Stimulated activated naive CD4-positive, alpha-beta T cell treated with Interleukin-2 at 50 U/mL for 16 hours (primary cell): ENCODE data around the gene ZC2HC1B.

Source experiments
- DNase-seq: peaks from one replicate; lab custom pipeline; 2025; lab: John Stamatoyannopoulos, UW

Gene ZC2HC1B

DNA sequence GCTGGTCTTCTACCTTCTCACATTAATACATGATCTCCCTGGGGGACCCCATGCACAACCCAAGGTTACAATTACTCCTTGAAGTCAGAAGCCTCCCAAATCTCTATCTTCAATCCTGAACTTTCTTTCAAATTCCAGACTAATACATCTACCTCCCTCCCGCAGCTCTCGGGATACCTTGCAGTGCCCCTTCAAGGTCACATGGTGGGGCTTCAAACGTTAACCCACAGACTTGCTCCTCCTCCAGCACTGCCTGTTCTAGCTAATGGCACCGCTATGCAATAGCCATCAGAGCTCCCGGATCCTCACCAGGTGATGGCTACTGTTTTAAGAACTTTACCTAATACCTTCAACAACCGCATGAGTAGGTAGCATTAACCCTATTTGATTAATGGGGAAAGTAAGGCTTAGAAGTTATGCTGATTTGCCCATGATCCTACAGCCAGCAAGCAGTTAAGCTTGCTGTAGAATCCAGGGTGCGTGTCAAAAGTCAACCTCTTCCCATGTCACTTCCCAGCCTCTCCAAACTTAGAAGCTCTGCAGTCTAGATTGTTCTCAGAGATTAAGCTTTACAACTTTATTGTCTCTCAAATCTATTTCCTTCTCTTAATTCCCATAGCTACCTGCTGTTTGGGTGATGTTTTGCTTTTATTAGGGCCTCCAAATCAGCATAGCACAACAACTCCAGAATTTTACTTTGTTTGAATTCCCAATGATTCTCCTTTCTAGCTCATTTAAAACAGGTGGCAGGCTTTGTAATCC is 99.1 kb downstream of the ZC2HC1B start:
- no peak for DNase-seq

DNA sequence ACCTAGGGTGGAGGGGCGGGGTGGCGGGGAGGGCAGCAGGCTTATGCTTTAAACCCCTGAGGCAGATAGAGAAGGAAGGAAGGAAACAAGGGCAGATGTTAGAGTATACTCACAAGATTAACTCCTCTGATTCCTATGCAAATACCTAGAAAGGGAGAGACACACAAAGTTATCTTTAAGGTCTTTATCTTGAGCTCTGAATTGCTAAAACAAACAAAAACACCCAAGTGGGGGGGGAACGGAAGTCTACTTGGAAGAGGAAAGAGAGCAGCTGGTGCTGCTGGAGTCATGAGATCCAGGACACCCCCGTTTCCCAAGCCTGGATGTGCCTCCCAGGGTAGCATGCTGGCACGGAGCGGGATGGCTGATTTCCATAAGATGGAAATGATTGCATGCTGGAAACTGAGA is 100.4 kb downstream of the ZC2HC1B start:
- DNase-seq = no peak

DNA sequence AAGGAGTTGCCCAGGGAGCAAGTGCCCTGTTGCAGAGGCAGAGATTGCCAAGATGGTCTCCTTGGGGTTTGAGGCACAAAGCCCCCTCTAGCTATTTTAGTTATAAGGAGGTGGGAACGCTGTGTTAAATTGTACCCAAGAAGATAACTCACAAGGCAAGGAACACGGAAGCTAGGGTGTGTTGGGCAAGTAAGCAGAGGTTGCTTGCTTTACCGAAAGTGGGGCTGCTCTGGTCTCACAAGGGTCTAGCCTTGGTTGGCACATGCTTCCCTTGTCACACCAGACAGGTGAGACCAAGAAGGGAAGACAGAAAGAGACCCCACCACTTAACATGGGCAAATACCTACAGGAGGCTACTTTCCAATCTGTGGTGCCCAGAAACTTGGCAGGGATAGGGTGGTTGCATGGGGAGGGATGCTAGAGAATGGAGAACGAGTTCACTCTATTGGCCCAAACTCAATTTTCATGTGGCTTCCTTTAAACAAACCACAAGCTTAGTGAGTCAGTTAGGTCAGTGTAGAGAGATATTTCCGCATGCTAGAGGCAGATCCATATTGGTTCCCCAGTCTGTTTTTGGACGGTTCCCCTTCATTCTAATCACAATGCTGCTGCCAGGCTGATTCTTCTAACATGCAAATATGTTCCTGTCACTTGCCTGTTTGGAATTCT is 101.4 kb downstream of the ZC2HC1B start:
- no peak for DNase-seq

DNA sequence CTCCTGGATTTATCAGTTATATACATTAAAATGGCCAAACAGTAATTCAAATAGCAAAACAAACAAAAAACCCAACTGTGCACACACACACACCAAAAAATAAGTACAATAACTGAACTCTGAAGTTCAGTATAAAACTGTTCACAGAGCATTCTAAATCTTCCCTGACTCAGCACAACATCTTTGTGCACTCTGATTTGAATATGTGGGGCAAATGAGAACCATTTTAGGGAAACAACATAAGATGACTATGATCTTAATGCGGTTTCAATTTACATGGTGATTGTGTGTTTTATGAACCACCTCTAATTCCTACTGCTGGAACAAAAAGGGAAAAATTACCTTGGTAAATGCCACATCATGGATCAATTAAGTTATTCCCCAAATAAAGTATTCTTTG is 102.0 kb downstream of the ZC2HC1B start:
- DNase-seq = no peak

DNA sequence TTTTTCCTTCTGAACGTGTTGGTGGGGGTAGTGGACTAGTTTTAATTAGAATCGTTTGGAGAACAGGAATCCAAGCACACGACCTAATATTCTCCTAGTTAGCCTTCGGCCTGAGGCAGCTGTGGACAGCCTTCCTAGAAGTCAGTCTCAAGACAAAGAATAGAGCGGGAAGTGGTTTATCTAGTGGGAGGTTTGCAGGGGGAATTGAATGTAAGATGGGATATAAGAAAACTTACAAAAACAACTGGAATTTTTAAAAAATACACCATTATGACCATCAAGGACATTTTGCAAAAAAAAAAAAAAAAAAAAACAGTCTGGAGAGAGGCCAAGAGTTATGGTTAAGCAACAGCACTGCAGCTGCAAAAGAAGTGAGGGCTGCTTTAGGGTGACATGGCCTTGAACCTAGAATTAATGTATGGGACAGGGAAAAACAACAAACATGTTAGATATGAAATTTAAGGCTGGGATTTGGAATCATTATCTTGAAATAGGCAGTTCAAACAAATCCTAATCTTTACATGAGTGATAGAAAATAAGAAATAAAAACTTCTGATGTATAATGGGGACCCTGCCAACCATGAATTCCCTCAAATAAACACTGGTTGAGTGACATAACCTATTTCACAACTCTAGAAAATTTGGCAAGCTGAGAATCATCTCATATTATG is 103.6 kb downstream of the ZC2HC1B start:
- no peak for DNase-seq

DNA sequence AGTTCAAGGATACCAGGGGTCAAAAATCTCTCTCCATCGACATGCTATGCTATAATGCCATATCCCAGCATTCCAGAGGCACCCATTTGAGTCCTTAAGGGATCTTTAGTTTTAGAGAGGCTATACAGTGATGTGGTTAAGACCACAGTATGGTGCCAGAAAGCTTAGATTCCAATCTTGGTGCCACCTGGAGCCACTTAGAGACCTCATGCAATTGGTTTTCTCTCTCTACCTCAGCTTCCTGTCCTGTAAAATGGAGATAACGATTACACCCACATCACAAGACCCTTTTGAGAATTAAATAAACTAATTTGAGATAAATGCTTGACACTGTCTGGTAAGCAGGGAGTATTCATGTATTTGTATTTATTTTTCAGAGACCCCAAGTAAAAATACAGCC is 104.8 kb downstream of the ZC2HC1B start:
- DNase-seq = no peak

DNA sequence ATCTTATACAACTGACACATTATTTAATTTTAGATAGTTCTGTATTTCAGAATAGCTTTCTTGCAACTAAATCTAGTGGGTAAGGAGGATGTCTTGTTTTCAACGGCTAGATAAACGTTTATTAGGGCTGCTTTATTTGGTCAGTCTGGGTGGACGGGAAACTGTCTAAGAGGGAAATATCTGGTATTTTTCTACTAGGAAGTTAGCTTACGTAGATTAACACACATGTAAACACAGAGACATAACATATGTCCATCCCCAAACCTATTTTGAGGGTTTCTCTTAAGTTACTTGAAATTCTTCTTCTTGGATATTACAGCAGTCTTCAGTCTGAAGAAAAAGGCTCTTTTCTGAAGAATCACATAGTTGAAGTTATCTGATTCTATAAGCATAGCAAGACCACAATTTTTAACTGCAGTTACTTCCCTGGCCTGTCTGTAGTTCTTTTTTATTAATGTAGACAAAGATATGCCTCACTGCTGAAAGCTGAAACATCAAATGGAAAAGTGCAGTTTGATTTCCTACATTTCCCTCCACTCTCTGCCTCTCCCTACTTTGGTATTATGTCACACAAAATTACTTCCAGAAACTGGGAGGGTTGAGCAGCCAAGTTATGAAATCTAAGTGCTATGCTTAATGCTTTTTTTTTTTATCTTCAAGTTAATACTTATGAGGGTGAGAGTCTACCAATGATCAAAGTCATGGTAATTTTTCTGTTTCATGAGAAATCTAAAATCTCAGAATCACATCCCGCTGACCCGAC is 106.4 kb downstream of the ZC2HC1B start:
- DNase-seq = no peak

DNA sequence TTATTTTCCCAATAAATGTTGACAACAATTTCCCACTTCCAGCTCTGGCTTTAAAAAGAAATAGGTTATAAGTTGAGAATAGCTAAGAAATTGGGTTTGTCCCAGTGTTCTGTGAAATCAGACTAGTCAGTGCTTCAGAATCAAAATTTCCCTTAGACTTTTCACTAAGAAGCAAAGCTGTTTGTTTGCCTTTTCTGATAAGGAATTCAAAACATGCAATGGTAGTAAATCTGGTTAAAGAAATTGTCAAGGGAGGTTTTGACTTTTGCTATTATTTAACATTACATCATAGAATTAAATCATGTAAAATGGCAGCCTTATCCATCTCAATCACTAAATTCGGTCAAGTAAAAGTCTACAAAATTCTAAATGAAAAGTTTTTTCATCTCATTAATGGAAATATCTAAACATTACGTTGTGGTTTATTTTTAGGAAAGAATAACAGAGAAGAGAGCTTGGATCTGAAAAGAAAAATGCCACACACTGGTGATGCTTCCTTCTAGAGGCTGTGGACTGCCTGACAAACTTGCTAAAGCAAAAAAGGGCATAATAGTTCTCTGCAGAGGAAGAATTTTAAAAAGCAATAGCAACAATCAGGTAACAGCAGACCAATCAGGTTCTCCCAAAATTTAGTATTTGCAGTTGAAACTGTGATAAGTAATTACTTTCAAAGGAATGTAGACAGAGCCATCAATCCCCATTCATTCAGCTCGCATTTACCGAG is 107.4 kb downstream of the ZC2HC1B start:
- DNase-seq = no peak

DNA sequence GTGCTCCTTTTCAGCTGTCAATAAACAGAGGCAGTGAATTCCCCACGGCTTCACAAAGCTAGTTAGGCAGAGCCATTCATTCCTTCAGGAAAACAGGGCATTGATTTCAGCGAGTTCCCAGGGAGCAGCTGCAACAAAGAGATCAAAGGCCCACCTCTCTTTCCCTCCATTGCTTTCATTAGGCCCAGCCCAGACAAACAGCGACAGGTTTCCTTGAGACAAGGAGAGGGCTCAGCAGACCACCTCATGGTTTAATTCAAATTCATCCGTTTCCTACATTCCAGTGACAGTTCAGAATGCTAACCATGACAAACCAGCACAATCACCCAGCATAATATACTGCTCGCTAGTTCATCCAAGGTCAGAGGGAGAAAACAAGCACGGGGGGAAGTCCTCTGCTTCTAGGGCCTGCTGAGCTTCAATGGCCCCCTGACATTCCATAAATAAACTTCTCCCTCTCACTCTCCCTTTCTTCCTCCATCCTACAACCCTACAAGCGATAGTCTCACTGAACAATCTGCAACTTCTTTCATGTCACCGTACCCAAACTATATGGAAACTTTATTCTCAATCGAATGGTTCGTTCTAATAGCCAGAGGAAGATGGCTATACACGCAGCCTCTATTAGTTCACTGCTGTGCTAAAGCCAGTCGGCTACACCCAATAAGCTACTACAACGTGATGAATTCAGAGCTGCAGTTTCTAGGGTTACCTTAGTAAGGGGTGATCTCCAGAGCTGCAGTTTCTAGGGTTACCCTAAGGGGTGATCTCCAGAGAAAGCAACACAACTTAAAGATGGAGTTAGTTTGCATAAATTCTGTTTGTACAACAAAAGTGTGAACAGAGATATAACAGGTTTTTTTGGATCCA is 109.1 kb downstream of the ZC2HC1B start:
- DNase-seq = no peak

DNA sequence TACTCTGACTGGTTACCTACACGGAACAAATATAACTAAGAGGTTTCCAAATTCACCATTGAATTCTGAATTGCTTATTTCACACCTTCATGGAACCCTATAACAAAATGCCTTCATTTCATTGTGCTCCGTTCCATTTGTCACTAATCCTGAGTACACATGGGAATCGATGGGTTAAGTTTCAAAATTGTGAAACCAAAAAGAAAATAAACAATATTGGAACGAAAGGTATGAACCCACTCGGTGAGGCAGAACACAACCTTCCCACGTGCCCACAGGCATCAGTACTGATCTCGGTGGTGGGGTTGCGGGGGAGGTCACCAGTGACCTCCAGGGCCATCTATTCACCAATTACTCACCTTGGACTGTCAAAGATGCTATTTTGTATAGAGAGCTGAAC is 109.8 kb downstream of the ZC2HC1B start:
- no peak for DNase-seq

DNA sequence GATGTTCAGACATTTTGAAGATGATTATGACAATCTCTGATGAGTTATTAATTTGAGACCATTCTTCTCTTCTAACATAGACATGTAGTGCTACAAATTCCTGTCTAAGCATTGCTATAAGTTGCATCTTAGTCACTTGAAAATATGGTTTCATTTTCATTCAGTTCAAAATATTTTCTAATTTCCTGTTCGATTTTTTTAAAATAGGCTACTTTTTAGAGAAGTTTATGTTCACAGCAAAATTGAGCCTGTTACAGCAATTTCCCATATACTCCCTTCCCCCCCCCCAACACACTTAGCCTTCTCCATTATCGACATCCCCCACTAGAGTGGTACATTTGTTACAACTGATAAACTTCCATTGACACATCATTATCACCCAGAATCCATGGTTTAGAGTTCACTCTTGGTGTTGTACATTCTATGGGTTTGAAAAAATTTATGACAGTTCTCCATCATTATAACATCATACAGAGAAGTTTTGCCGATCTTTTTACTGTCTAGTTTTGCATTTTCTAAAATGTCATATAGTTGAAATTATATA is 112.6 kb downstream of the ZC2HC1B start:
- no peak for DNase-seq

DNA sequence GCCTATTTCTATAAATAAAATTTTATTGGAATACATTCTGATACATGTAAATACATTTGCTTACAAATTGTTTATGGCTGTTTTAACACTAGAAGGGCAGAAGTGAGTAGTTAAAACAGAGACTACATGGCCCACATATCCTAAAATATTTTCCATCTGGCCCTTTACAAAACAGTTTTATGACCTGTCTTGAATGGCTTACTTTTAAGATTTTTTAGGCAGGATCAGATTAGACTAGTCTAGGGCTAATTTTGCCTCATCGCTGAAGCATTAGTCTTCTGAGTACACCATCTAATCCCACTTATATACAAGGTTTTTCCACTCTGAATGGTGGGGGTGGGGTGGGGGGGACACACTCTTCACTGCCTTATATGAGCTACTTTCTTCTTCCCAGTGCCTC is 116.6 kb downstream of the ZC2HC1B start:
- no peak for DNase-seq

DNA sequence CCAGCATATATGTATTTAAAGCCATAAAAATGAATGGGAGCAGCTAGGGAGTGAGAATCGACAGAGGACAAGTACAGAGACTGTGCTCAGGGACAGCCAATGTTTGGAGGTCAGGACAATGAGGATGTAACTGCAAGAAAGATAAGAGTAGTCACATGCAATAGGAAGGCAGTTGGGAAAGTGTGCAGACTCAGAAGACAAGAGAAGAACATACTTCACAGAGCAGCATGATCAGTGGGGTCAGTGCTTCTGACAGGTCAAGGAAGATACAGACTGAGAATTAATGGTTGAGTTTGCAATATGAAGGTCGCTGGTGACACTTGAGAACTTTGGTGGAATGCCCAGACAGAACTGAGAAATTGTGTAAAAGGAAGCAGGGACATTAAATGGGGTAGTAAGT is 118.7 kb downstream of the ZC2HC1B start:
- no peak for DNase-seq

DNA sequence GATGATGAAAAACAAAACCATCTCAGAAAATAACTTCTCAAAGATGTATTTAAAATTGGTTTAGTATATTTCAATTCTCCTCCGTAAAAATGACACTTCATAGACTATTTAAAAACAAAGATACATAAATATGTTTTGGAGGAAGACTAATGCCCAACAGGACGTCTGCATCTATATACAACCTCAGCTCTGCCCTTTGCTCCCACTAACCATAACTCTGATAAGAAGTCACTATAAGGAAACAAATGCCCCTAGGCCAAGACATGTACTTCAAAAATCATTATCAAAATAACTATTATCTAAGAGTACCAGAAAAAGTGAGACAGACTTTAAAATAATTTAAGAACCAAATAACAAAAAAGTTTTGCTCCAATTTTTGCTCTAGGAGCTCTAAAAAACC is 120.4 kb downstream of the ZC2HC1B start:
- DNase-seq = no peak

DNA sequence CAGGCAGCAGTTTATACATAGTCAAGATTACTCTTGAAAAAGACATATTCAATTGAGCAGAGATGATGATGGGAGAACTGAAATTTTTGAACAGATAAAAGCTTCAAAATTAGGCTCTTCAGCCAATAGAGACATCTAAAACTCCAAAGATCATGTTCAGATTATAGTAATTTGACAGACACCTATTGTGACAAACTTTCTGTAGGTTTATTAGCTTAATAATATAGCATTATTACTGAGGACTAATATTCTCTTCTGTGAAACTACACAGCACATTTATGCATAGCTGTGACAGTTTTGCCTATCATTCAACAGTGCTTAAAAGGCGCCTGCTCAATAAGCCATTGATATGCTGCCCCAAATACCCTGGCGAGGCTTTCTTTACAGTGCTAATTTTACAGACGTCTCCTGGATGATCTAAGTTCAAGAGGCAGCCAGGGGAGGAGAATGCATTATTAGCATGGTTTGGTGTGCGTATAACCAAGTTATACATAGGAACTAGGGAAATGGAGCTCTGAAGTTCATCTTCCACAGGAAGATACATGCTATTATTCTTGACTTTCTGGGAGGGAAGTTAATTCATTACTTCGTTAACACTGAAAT is 122.3 kb downstream of the ZC2HC1B start:
- no peak for DNase-seq
